GM21367 (cell line): ENCODE results near the gene TRDN.
A peak's percentile ranks its signal among the peaks of the same experiment; 100 is the strongest.
"Not testable (repeated sequence)": the region's sequence is repeated elsewhere in the genome, so short reads cannot be mapped to it uniquely, and the experiment has no call there.

Experiments
- ATAC-seq: cut with Tn5 transposase; IDR thresholded peaks from one replicate; pipeline ENCODE4 v1.9.1; 2021; ENCODE audit not compliant: unreplicated experiment

Gene TRDN

GRCh38 chr6:123635144-123635543, 1.6 kb downstream of the TRDN start:
- ATAC-seq: no peak

GRCh38 chr6:123632641-123633040, 4.1 kb downstream of the TRDN start:
- no peak for ATAC-seq

- no peak for ATAC-seq
Observed at GRCh38 chr6:123629258-123629941, 7.3 kb downstream of the TRDN start.

GRCh38 chr6:123625696-123626095, 11.1 kb downstream of the TRDN start:
- no peak for ATAC-seq

- no peak for ATAC-seq
Observed at GRCh38 chr6:123622780-123623179, 14.0 kb downstream of the TRDN start.

GRCh38 chr6:123619156-123619555, 17.6 kb downstream of the TRDN start:
- ATAC-seq: no peak

- no peak for ATAC-seq
Observed at GRCh38 chr6:123616942-123617341, 19.8 kb downstream of the TRDN start.

- no peak for ATAC-seq
Observed at GRCh38 chr6:123616016-123616415, 20.7 kb downstream of the TRDN start.

GRCh38 chr6:123610779-123611178, 26.0 kb downstream of the TRDN start:
- no peak for ATAC-seq

GRCh38 chr6:123604067-123604466, 32.7 kb downstream of the TRDN start:
- ATAC-seq: no peak

GRCh38 chr6:123598011-123598410, 38.7 kb downstream of the TRDN start:
- ATAC-seq: peak; percentile 66

GRCh38 chr6:123594776-123595175, 42.0 kb downstream of the TRDN start:
- ATAC-seq: no peak

GRCh38 chr6:123592426-123592825, 44.3 kb downstream of the TRDN start:
- ATAC-seq: no peak

- no peak for ATAC-seq
Observed at GRCh38 chr6:123589973-123590372, 46.8 kb downstream of the TRDN start.

GRCh38 chr6:123589317-123589716, 47.4 kb downstream of the TRDN start:
- ATAC-seq: no peak

- no peak for ATAC-seq
Observed at GRCh38 chr6:123588546-123588895, 48.2 kb downstream of the TRDN start.

- no peak for ATAC-seq
Observed at GRCh38 chr6:123587838-123588545, 48.8 kb downstream of the TRDN start.

GRCh38 chr6:123587407-123587806, 49.3 kb downstream of the TRDN start:
- ATAC-seq: not testable (repeated sequence)

- ATAC-seq: no peak
Observed at GRCh38 chr6:123580331-123580730, 56.4 kb downstream of the TRDN start.

- no peak for ATAC-seq
Observed at GRCh38 chr6:123575188-123575587, 61.6 kb downstream of the TRDN start.

- ATAC-seq: no peak
Observed at GRCh38 chr6:123570813-123571684, 65.7 kb downstream of the TRDN start.

GRCh38 chr6:123569575-123569974, 67.2 kb downstream of the TRDN start:
- no peak for ATAC-seq
